GM19467 (cell line): ENCODE results near the gene KCNH2.
"Not testable (repeated sequence)": the region's sequence is repeated elsewhere in the genome, so short reads cannot be mapped to it uniquely, and the experiment has no call there.

Source experiments
- ATAC-seq: cut with Tn5 transposase; IDR thresholded peaks from one replicate; pipeline ENCODE4 v1.9.1; 2021; ENCODE audit warnings: mild to moderate bottlenecking, moderate library complexity; ENCODE audit not compliant: unreplicated experiment

KCNH2 gene, protein sequence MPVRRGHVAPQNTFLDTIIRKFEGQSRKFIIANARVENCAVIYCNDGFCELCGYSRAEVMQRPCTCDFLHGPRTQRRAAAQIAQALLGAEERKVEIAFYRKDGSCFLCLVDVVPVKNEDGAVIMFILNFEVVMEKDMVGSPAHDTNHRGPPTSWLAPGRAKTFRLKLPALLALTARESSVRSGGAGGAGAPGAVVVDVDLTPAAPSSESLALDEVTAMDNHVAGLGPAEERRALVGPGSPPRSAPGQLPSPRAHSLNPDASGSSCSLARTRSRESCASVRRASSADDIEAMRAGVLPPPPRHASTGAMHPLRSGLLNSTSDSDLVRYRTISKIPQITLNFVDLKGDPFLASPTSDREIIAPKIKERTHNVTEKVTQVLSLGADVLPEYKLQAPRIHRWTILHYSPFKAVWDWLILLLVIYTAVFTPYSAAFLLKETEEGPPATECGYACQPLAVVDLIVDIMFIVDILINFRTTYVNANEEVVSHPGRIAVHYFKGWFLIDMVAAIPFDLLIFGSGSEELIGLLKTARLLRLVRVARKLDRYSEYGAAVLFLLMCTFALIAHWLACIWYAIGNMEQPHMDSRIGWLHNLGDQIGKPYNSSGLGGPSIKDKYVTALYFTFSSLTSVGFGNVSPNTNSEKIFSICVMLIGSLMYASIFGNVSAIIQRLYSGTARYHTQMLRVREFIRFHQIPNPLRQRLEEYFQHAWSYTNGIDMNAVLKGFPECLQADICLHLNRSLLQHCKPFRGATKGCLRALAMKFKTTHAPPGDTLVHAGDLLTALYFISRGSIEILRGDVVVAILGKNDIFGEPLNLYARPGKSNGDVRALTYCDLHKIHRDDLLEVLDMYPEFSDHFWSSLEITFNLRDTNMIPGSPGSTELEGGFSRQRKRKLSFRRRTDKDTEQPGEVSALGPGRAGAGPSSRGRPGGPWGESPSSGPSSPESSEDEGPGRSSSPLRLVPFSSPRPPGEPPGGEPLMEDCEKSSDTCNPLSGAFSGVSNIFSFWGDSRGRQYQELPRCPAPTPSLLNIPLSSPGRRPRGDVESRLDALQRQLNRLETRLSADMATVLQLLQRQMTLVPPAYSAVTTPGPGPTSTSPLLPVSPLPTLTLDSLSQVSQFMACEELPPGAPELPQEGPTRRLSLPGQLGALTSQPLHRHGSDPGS

DNA sequence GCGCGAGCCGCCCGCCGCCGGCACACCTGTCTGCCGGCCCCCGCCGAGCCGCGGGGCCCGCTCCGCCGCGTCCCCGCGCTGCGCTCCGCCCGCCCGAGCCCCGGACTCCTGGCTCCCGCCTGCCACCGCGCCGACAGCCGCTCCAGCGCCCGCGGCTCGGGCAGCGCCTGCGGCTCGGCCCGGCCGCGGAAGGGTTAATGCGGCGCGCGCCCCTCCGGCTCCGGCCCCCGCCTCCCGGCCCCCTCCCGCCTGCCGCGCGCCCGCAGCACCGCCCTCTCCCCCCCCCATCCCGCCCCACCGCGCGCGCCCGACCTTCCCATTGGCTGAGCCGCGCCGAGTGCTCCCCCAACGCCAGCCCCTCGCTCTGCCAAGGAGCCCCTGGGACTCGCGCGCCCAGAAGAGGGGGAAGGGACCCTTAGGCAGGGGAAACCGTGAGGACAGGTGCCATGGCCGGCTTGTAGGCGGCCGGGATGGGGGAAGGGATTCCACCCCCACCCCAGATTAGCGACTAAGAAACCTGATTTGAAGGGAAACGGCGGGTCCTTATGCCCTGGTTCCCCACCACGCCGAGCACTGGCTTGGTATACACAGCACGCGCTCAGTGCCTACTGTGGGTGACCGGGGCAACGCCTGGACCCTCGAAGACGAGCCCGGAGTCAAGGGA, at the start of gene KCNH2:
TSS of gene KCNH2 (minus strand) at position 196 of the 664 bp plus-strand sequence. CDS start 408 bp downstream, outside the sequence.
- no peak for ATAC-seq

DNA sequence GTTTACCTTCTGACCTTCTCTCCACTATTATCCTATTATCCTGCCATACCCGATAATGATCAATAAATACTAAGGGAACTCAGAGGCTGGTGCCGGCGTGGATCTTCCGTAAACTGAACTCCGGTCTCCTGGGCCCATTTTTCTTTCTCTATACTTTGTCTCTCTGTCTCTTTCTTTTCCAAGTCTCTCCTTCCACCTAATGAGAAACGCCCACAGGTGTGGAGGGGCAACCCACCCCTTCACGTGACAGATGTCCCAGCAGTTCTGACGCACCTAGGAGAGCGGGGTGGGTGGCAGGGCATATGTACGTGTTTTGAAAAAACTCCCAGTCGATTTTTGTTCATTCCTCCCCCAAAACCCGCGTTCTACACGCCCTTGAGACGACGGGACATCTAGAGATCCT, 49.6 kb upstream of the KCNH2 start:
- ATAC-seq, result peak; percentile 1

DNA sequence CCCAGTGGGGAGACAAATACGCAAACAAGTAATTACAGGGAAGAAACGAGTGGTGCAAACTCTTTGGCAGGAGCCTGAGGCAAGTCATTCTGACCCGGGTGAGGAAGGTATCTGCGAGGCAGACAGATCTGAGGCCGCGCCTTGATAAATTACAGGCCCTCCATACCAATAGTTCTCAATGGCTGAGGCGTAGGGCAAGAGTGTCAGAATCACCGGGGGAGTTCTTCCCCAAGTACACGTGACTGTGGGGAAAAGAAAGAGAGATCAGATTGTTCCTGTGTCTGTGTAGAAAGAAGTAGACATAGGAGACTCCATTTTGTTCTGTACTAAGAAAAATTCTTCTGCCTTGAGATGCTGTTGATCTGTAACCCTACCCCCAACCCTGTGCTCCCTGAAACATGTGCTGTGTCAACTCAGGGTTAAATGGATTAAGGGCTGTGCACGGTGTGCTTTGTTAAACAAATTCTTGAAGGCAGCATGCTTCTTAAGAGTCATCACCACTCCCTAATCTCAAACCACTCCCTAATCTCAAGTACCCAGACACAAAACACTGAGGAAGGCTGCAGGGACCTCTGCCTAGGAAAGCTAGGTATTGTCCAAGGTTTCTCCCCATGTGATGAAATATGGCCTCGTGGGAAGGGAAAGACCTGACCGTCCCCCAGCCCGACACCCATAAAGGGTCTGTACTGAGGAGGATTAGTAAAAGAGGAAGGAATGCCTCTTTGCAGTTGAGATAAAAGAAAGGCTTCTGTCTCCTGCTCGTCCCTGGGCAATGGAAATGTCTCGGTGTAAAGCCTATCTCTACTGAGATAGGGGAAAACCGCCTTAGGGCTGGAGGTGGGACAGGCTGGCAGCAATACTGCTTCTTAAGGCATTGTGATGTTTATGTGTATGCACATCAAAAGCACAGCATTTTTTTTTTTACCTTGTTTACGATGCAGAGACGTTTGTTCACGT, 48.9 kb upstream of the KCNH2 start:
- not testable (repeated sequence) for ATAC-seq

- ATAC-seq, result no peak
These were observed 48.0 kb upstream of the KCNH2 start for GRCh38 chr7:151025924-151026671.

- no peak for ATAC-seq
These were observed 46.4 kb upstream of the KCNH2 start, which contains the start of gene ATG9B for GRCh38 chr7:151024435-151025056. Gene ATG9B, minus strand, starts transcription at chr7:151024494. Its CDS starts 71 bp downstream, at chr7:151024423.

GRCh38 chr7:151023232-151023631, 45.1 kb upstream of the KCNH2 start:
- ATAC-seq, result no peak

DNA sequence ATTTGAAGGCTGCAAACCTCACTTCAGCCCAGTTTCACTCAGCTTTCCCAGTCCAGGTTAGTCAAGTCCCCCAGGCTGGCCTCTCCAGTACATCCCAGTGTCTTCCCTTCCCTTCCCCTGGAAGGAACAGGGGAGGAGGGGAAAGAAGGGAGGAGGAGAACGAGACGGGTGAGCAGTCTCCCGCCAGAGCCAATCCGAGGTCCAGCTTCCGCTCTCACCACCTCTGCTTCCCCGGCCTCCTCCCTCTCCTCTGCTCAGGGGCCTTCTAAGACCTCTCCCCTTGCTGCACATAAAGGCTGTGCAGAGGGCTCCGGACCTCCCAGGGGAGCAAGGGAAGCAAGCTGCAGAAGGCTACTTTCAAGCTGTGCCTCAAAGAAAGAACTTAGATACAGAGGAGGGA, 42.1 kb upstream of the KCNH2 start:
- no peak for ATAC-seq

GRCh38 chr7:151019130-151019447, 41.0 kb upstream of the KCNH2 start:
- no peak for ATAC-seq

DNA sequence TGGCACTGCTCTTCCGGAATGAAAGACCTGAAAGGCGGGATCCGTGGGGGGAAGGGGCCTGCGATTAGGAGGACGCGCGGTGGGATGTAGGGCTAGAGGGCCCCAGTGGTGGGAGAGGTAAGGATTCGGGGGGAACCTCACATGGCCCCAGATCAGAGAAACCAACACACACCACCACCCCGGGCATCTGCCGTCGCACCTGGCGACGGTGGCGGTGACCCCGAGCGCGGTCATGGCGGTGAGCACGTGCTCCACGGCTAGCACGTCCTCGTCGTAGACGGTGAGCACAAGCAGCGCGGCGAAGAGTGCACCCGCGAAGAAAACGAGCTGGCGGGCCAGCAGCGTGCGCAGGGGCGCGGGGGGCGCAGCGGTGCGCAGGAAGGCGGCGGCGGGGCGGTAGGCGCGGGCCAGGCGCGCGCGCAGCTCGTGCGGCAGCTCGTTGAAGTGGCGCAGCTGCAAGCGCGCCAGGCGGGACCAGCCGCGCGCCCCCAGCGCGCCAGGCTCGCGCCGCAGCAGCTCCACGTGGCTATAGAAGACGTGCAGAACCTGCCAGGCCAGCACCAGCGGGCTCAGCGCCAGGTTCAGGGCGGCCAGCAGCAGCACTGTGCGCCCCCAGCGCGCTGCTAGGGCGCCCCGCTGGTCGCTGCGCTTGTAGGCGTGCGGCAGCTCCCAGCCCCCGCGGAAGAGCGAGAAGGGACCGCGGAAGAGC, 40.5 kb upstream of the KCNH2 start:
- no peak for ATAC-seq

DNA sequence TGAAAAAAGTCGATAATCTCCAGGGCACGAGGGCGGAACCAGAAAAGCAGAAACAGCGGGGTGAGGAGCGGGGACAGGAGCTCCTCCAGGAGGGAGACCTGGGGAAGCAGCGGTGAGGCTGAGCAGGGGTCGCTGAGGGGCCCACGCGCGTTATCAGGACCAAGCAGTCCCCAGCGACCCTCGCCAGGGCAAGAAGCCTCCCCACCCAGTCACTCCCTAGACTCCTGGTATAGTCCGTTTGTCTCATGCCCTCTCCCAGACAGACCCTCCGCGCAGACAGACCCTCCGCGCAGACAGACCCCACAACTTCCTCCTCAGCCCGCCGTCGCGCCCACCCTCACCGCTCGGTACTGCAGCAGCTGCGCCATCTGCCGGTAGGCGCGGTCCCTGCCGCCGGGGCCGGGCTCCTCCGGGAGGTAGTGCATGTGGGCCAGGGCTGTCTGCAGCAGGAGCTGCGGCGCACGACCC, 39.9 kb upstream of the KCNH2 start:
- ATAC-seq, result no peak

DNA sequence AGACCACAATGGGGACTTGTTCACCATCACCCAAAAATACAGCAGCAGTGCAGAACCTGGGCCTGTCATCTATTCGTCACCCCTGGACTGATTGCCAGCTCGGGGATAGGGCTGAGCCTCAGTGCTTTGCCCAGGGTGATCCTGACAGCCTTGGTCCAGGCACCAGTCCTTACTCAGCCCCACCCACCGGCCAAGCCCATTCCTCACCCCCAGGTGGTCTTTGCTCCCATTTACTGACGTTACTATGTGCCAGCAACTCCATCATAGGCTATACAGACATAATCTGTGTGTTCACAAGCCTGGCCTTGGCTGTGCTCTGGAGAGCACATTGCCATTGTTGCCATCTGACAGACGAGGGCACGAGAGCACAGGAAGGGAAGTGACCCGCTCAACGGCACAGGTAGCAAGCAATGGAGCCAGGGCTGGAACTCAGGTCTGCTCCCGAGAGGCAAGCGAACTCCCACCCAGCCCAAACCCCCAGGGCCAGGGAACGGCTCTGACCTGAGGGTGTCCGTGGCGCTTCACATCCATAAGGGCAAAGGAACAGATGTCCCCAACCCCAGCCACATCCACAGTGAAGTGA, 39.3 kb upstream of the KCNH2 start:
- ATAC-seq, result no peak

DNA sequence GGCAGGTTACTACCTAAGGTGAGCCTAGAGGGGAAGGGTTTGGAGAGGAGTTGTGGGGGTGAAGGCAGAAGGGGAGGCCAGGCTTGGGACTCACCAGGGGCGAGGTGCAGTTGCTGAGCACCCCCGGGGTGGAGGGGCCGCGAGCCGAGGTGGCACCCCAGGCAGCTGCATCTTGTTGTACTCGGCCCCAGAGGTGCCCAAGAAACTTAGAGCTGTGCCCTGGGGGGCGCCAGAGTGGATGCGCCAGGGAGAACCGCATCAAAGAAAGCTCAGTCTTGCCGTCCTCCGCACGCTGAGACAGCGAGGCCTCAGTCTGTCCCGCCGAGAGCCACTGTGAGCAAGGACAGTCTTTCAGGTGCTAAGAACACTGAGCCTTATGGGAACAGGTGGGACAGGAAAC, 38.8 kb upstream of the KCNH2 start:
- no peak for ATAC-seq

GRCh38 chr7:151016505-151016904, 38.4 kb upstream of the KCNH2 start:
- no peak for ATAC-seq

GRCh38 chr7:151015967-151016366, 37.8 kb upstream of the KCNH2 start:
- no peak for ATAC-seq

GRCh38 chr7:151014950-151015349, 36.8 kb upstream of the KCNH2 start:
- ATAC-seq, result no peak

DNA sequence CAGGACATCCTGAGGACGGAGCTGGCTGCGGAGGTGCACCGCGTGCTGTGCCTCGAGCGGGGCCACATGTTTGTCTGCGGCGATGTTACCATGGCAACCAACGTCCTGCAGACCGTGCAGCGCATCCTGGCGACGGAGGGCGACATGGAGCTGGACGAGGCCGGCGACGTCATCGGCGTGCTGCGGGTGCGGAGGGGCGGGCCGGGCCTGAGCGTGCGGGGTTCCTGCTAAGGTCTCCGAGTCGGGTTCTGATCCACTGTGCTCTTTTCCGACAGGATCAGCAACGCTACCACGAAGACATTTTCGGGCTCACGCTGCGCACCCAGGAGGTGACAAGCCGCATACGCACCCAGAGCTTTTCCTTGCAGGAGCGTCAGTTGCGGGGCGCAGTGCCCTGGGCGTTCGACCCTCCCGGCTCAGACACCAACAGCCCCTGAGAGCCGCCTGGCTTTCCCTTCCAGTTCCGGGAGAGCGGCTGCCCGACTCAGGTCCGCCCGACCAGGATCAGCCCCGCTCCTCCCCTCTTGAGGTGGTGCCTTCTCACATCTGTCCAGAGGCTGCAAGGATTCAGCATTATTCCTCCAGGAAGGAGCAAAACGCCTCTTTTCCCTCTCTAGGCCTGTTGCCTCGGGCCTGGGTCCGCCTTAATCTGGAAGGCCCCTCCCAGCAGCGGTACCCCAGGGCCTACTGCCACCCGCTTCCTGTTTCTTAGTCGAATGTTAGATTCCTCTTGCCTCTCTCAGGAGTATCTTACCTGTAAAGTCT, 35.8 kb upstream of the KCNH2 start:
- ATAC-seq, result no peak

DNA sequence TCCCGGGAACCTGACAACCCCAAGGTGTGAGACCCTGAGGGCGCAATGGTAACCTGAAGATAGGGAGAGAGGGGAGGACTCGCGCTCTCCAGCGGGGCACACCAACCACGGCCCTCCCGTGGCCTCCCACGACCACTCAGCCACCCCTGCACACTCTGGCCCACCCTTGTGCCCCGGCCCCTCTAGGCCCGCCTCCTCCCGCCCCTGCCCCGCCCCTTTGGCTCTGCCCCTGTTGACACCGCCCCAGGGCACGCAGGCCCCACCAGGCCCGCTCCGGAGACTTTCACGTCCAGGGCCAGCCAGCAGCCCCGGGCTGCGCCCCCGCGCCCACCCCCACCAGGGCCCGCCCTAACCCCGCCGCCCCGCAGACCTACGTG, 35.2 kb upstream of the KCNH2 start:
- ATAC-seq, result no peak
